H1 (cell line): ENCODE results near the gene FMO5. TPM values are rescaled to one million over a fixed set of nuclear protein-coding genes. Genes with fewer than 3 reads are reported as not detected.

Source experiments
- CTCF ChIA-PET: fragments of 300-600 bp; sonication (Branson Sonifier 250); formaldehyde crosslinking; loops from one replicate; lab custom pipeline; 2021; ENCODE audit not compliant: partially characterized antibody; lab: Charles Lee
- POLR2A ChIA-PET: fragments of 300-600 bp; sonication (Branson Sonifier 250); formaldehyde crosslinking; loops from one replicate; lab custom pipeline; 2021; ENCODE audit warnings: inconsistent platforms; ENCODE audit not compliant: partially characterized antibody; lab: Charles Lee
- DNase-seq, 2 experiments: peaks; one replicate each; pipeline versions ENCODE4 v3.0.0 to v3.0.0-alpha.2; 2010 to 2022; ENCODE audit warnings: low spot score in 2 of 2, low read depth in 1 of 2, mixed read lengths in 1 of 2
- FAIRE-seq: peaks from 2 replicates; lab custom pipeline; 2011; peaks lifted over from hg19 to GRCh38; lab: Jason Lieb, UNC
- H2AFZ ChIP-seq: 2 replicates; pipeline ENCODE4 v1.8.1; 2012; ENCODE audit warnings: low read length, inconsistent platforms
- H2AK5ac ChIP-seq: 2 replicates; pipeline ENCODE4 v1.6.1; 2013; ENCODE audit warnings: low read depth, low read length
- H2BK120ac ChIP-seq: replicated peaks from 2 replicates; pipeline ENCODE3; 2013; ENCODE audit warnings: low read depth, low read length, inconsistent platforms
- H2BK12ac ChIP-seq: 2 replicates; pipeline ENCODE4 v1.6.1; 2013; ENCODE audit warnings: low read depth, low read length
- H2BK15ac ChIP-seq: 2 replicates; pipeline ENCODE4 v1.6.1; 2013; ENCODE audit warnings: low read length
- H2BK20ac ChIP-seq: 2 replicates; pipeline ENCODE4 v1.6.1; 2013; ENCODE audit warnings: low read length
- H2BK5ac ChIP-seq: 2 replicates; pipeline ENCODE4 v1.6.1; 2013; ENCODE audit warnings: low read depth, low read length
- H3K14ac ChIP-seq: 2 replicates; pipeline ENCODE4 v1.6.1; 2013; ENCODE audit warnings: inconsistent platforms; ENCODE audit not compliant: insufficient read length
- H3K18ac ChIP-seq: 2 replicates; pipeline ENCODE4 v1.6.1; 2013; ENCODE audit warnings: low read length; ENCODE audit errors: extremely low read depth
- H3K23ac ChIP-seq: 2 replicates; pipeline ENCODE4 v1.6.1; 2013; ENCODE audit warnings: inconsistent platforms; ENCODE audit not compliant: insufficient read length
- H3K23me2 ChIP-seq: 2 replicates; pipeline ENCODE4 v1.6.1; 2013; ENCODE audit warnings: low read depth, low read length
- H3K27ac ChIP-seq: 2 replicates; pipeline ENCODE4 v1.6.1; 2011; ENCODE audit warnings: low read depth, low read length, inconsistent platforms
- H3K27me3 ChIP-seq, 4 experiments: replicated peaks in 1 of 4; 1 replicate in 1 of 4; 2 replicates in 3 of 4; pipeline versions ENCODE4 v1.6.1 to v1.8.1; 2011 to 2013; ENCODE audit warnings: low read length in 3 of 4, mild to moderate bottlenecking in 3 of 4, inconsistent platforms in 2 of 4, mixed read lengths in 2 of 4, moderate library complexity in 1 of 4; ENCODE audit not compliant: control insufficient read depth in 3 of 4, insufficient read depth in 3 of 4; ENCODE audit errors: extremely low read depth in 1 of 4
- H3K36me3 ChIP-seq, 4 experiments: 2 replicates each; pipeline versions ENCODE4 v1.6.1 to v1.8.1; 2011 to 2013; ENCODE audit warnings: mild to moderate bottlenecking in 4 of 4, low read length in 3 of 4, moderate library complexity in 2 of 4, control low read depth in 1 of 4, inconsistent platforms in 1 of 4; ENCODE audit not compliant: insufficient read depth in 4 of 4, control insufficient read depth in 2 of 4
- H3K4ac ChIP-seq: replicated peaks from 2 replicates; pipeline ENCODE3; 2013; ENCODE audit warnings: low read length, low read depth, mixed read lengths, inconsistent platforms; ENCODE audit not compliant: insufficient read length
- H3K4me1 ChIP-seq, 4 experiments: replicated peaks in 1 of 4; 1 replicate in 1 of 4; 2 replicates in 3 of 4; pipeline versions ENCODE4 v1.6.1 to v1.8.1; 2011 to 2013; ENCODE audit warnings: low read length in 3 of 4, inconsistent platforms in 2 of 4, mixed read lengths in 1 of 4; ENCODE audit not compliant: insufficient read depth in 4 of 4, control insufficient read depth in 3 of 4
- H3K4me2 ChIP-seq, 2 experiments: 2 replicates each; pipeline versions ENCODE4 v1.6.1 to v1.8.1; 2011 to 2013; ENCODE audit warnings: low read depth in 2 of 2, low read length in 2 of 2, control low read depth in 1 of 2, inconsistent platforms in 1 of 2, mild to moderate bottlenecking in 1 of 2; ENCODE audit not compliant: insufficient read depth in 1 of 2
- H3K4me3 ChIP-seq, 4 experiments: fragments of 200-600, 300-600 bp in 1 of 4; sonication (generic), shearing (Covaris generic), sonication (Bioruptor Twin) in 1 of 4; 2 replicates each; pipeline versions ENCODE4 v1.5.1 to v1.8.1; 2011 to 2016; ENCODE audit warnings: low read length in 4 of 4, low read depth in 3 of 4, control low read depth in 2 of 4, inconsistent platforms in 2 of 4, mild to moderate bottlenecking in 2 of 4, mixed read lengths in 1 of 4, moderate library complexity in 1 of 4; ENCODE audit not compliant: insufficient read depth in 2 of 4; ENCODE audit errors: extremely low read depth in 1 of 4
- H3K56ac ChIP-seq: replicated peaks from 2 replicates; pipeline ENCODE3; 2013; ENCODE audit warnings: low read depth, mild to moderate bottlenecking, mixed read lengths, low read length, inconsistent platforms; ENCODE audit not compliant: insufficient read length
- H3K79me1 ChIP-seq: 2 replicates; pipeline ENCODE4 v1.6.1; 2013; ENCODE audit warnings: low read depth, low read length, control low read depth
- H3K79me2 ChIP-seq, 2 experiments: 2 replicates each; pipeline versions ENCODE4 v1.6.1 to v1.8.1; 2012 to 2013; ENCODE audit warnings: low read length in 2 of 2, mild to moderate bottlenecking in 2 of 2, inconsistent platforms in 1 of 2; ENCODE audit not compliant: insufficient read depth in 2 of 2, control insufficient read depth in 1 of 2
- H3K9ac ChIP-seq, 4 experiments: replicated peaks in 1 of 4; 1 replicate in 1 of 4; 2 replicates in 3 of 4; pipeline versions ENCODE4 v1.6.1 to v1.8.1; 2011 to 2013; ENCODE audit warnings: low read depth in 3 of 4, low read length in 3 of 4, control low read depth in 2 of 4, mild to moderate bottlenecking in 2 of 4, moderate library complexity in 2 of 4, inconsistent platforms in 1 of 4; ENCODE audit errors: extremely low read depth in 1 of 4
- H3K9me3 ChIP-seq, 2 experiments: 2 replicates each; pipeline versions ENCODE4 v1.6.1 to v1.8.1; 2012 to 2013; ENCODE audit warnings: mild to moderate bottlenecking in 2 of 2, moderate library complexity in 2 of 2, control low read depth in 1 of 2, inconsistent platforms in 1 of 2, low read depth in 1 of 2, low read length in 1 of 2, mixed read lengths in 1 of 2; ENCODE audit not compliant: insufficient read depth in 2 of 2
- H4K20me1 ChIP-seq, 2 experiments: replicated peaks in 1 of 2; 2 replicates each; pipeline versions ENCODE3 to v1.8.1; 2011 to 2013; ENCODE audit warnings: inconsistent platforms in 2 of 2, low read length in 2 of 2, mild to moderate bottlenecking in 1 of 2; ENCODE audit not compliant: insufficient read depth in 2 of 2, control insufficient read depth in 1 of 2
- H4K5ac ChIP-seq: 2 replicates; pipeline ENCODE4 v1.6.1; 2013; ENCODE audit warnings: low read length, low read depth, mixed read lengths, inconsistent platforms; ENCODE audit not compliant: insufficient read length
- H4K8ac ChIP-seq: 2 replicates; pipeline ENCODE4 v1.8.0; 2013; ENCODE audit warnings: mild to moderate bottlenecking, moderate library complexity, low read length, inconsistent platforms; ENCODE audit not compliant: insufficient read depth; ENCODE audit errors: extremely low read depth
- H4K91ac ChIP-seq: replicated peaks from 2 replicates; pipeline ENCODE3; 2013; ENCODE audit warnings: low read length, mixed read lengths, inconsistent platforms; ENCODE audit not compliant: insufficient read length
- ASH2L ChIP-seq: fragments of 200-600, 300-600 bp; sonication (generic); IDR thresholded peaks from one replicate; pipeline ENCODE4 v1.7.1; 2017; ENCODE audit warnings: low read length
- BACH1 ChIP-seq: IDR thresholded peaks from 2 replicates; pipeline ENCODE4 v1.6.1; 2012; ENCODE audit warnings: low read length, improper control_type of control experiment
- CBX5 ChIP-seq: fragments of 300-800, 300-1000 bp; sonication (generic); IDR thresholded peaks from 2 replicates; pipeline ENCODE4 v1.7.1; 2016; ENCODE audit warnings: antibody characterized with exemption, low read length, low read depth
- CEBPB ChIP-seq: IDR thresholded peaks from 2 replicates; pipeline ENCODE4 v1.6.1; 2012; ENCODE audit warnings: low read depth, low read length
- CTCF ChIP-seq, 3 experiments: IDR thresholded peaks; 1 replicate in 2 of 3; 2 replicates in 1 of 3; pipeline versions ENCODE4 v1.5.1 to v1.6.1; 2011; ENCODE audit warnings: low read length in 3 of 3, mild to moderate bottlenecking in 3 of 3, inconsistent platforms in 2 of 3, low read depth in 1 of 3, moderate library complexity in 1 of 3; ENCODE audit not compliant: insufficient read depth in 1 of 3; ENCODE audit errors: control extremely low read depth in 1 of 3
- JUN ChIP-seq: IDR thresholded peaks from 2 replicates; pipeline ENCODE4 v1.6.1; 2011; ENCODE audit warnings: low read depth, mild to moderate bottlenecking, improper control_type of control experiment, low read length
- PHF8 ChIP-seq: fragments of 200-600 bp; sonication (generic); conservative IDR thresholded peaks from 2 replicates; pipeline ENCODE4 v1.7.1; 2012; ENCODE audit warnings: low read depth, mild to moderate bottlenecking, inconsistent platforms, low read length, moderate library complexity
- RBBP5 ChIP-seq: IDR thresholded peaks from 2 replicates; pipeline ENCODE4 v1.7.1; 2012; ENCODE audit warnings: low read depth, mild to moderate bottlenecking, inconsistent platforms, low read length, moderate library complexity, borderline replicate concordance
- RFX5 ChIP-seq: IDR thresholded peaks from 2 replicates; pipeline ENCODE4 v1.6.1; 2011; ENCODE audit warnings: low read depth, low read length, improper control_type of control experiment, borderline replicate concordance
- SIX5 ChIP-seq: IDR thresholded peaks from 2 replicates; pipeline ENCODE4 v1.6.1; 2011; ENCODE audit warnings: mild to moderate bottlenecking, low read depth, low read length
- TAF7 ChIP-seq: optimal IDR thresholded peaks from 2 replicates; pipeline ENCODE3; 2011; ENCODE audit warnings: low read depth, mild to moderate bottlenecking, inconsistent platforms, low read length, moderate library complexity, borderline replicate concordance
- WGBS, 2 experiments: shearing (Covaris generic) in 1 of 2; methylation state at CpG; one replicate each; pipeline versions ENCODE4 v1.1.6 to v1.1.7; 2013 to 2015; ENCODE audit warnings: low lambda C conversion rate in 2 of 2, mixed read lengths in 2 of 2, inconsistent platforms in 1 of 2, low coverage in 1 of 2, missing lambda C conversion rate in 1 of 2; ENCODE audit not compliant: insufficient replicate concordance in 2 of 2, insufficient coverage in 1 of 2, insufficient read length in 1 of 2; ENCODE audit errors: extremely low coverage in 1 of 2, missing lambda C conversion rate in 1 of 2; 5-methylcytosine and 5-hydroxymethylcytosine counted together
- polyA plus RNA-seq, 7 experiments: library from polyadenylated mRNA; depleted of rRNA in 3 of 7; stranded (reverse) in 5 of 7; unstranded in 2 of 7; fragments of >200 nt in 5 of 7; fragments of 200-250 nt in 2 of 7; gene quantifications; 1 replicate in 5 of 7; 2 replicates in 1 of 7; 4 replicates in 1 of 7; pipeline versions ENCODE4 v1.2.1 to v1.2.3, GENCODE V29; 2011 to 2013; ENCODE audit warnings: missing spikeins in 2 of 7, mixed read lengths in 2 of 7
- total RNA-seq: library from RNA; stranded (reverse); fragmentation: NEBNext Ultra II Directional; extraction: Animal tissue kit (Norgen Biotek cat#: 25700); gene quantifications from 2 replicates; pipeline ENCODE4 v1.2.1, GENCODE V29; 2021

Gene FMO5
- total and polyA plus RNA-seq, 2 of the 8 experiments (the other 6 are each of a cell fraction or from before 2014, with no cell fraction given), result 0.27 to 0.34 TPM

GRCh38 chr1:147201276-147201675 lies 23.9 kb downstream of the FMO5 start:
- H3K27me3 ChIP-seq, result no peaks in the 10 kb centered on the region
- WGBS, 2 experiments, result 88% methylated on average over 4 of the region's 4 CpGs; no CpG with 5 or more reads in 1 of the 2 experiments
- no peak overlapping the region for H2BK120ac ChIP-seq
- no peak overlapping the region for H4K8ac ChIP-seq
- H3K79me1 ChIP-seq, result no peaks in the 10 kb centered on the region
- no peak overlapping the region for H3K23ac ChIP-seq
- no peak overlapping the region for H3K9ac ChIP-seq
- FAIRE-seq, result no peak
- H4K91ac ChIP-seq, result no peak overlapping the region
- no peaks in the 10 kb centered on the region for H3K23me2 ChIP-seq
- H3K4me3 ChIP-seq, result no peak overlapping the region
- H3K27ac ChIP-seq, result no peak overlapping the region
- H3K4ac ChIP-seq, result no peak overlapping the region
- no peaks in the 10 kb centered on the region for H3K4me1 ChIP-seq
- TF ChIP-seq TAF7 (no peak), RFX5 (no peak), BACH1 (no peak), CBX5 (no peak), PHF8 (no peak), CEBPB (no peak), JUN (no peak), CTCF (IDR thresholded peaks at IDR 0.05; ENCODE audit: control extremely low read depth in 1 of 3, insufficient read depth in 1 of 3, low read depth in 1 of 3, low read length in 3 of 3) (no peak), ASH2L (no peak), SIX5 (no peak), RBBP5 (no peak)
- TF ChIP-seq, all 59 proteins: peak for 0
- Histone ChIP-seq H2BK5ac (no peak overlapping the region), H3K14ac (no peak overlapping the region), H3K9me3 (no peaks in the 10 kb centered on the region), H3K4me2 (no peak overlapping the region), H3K18ac (no peak overlapping the region), H4K5ac (no peak overlapping the region), H2BK20ac (no peak overlapping the region), H2BK12ac (no peak overlapping the region), H2AK5ac (no peak overlapping the region), H2AFZ (no peak overlapping the region), H4K20me1 (no peaks in the 10 kb centered on the region), H3K56ac (no peak overlapping the region), H3K79me2 (no peaks in the 10 kb centered on the region), H3K36me3 (no peaks in the 10 kb centered on the region), H2BK15ac (no peak overlapping the region)
- CTCF ChIA-PET, result no interaction called here
- POLR2A ChIA-PET, result interaction anchor here (2.1 kb wide), 1 partner anchor 28 kb away, joined by 6 read pairs; no protein-coding TSS in a partner anchor
- no peak for DNase-seq
